Endothelial cell of umbilical vein (primary cell): ENCODE measurements around the gene MGP. TPM values are rescaled to one million over a fixed set of nuclear protein-coding genes. Genes with fewer than 3 reads are reported as not detected.

Experiments
- BruUV-seq: library from RNA; stranded (reverse); fragments of 400-500 nt; replicated peaks from 2 replicates; lab custom pipeline; 2021; lab: Mats Ljungman, UMichigan
- CTCF ChIA-PET: fragments of 300-600, 350-600 bp; sonication (Branson Sonifier 250); formaldehyde crosslinking; loops from one replicate; lab custom pipeline; 2021; ENCODE audit warnings: antibody characterized with exemption, inconsistent platforms; lab: Charles Lee
- POLR2A ChIA-PET: fragments of 300-600, 350-600 bp; sonication (Branson Sonifier 250); formaldehyde crosslinking; loops from one replicate; lab custom pipeline; 2021; ENCODE audit warnings: antibody characterized with exemption, inconsistent platforms; lab: Charles Lee
- DNase-seq: peaks from one replicate; pipeline ENCODE4 v3.0.0-alpha.2; 2011; ENCODE audit warnings: low read depth, low spot score
- FAIRE-seq: peaks from 2 replicates; lab custom pipeline; 2011; peaks lifted over from hg19 to GRCh38; lab: Jason Lieb, UNC
- H2AFZ ChIP-seq: 2 replicates; pipeline ENCODE4 v1.6.0; 2012; ENCODE audit warnings: low read depth, low read length, control low read depth, inconsistent platforms
- H3K27ac ChIP-seq: 2 replicates; pipeline ENCODE4 v1.5.1; 2011; ENCODE audit warnings: low read depth, mild to moderate bottlenecking, control low read depth, low read length, moderate library complexity; ENCODE audit not compliant: insufficient read depth
- H3K27me3 ChIP-seq, 2 experiments: 2 replicates each; pipeline versions ENCODE4 v1.6.0 to v1.6.1; 2011; ENCODE audit warnings: low read length in 2 of 2, mixed read lengths in 1 of 2; ENCODE audit not compliant: control insufficient read depth in 2 of 2, insufficient read depth in 2 of 2
- H3K36me3 ChIP-seq, 2 experiments: 2 replicates in 1 of 2; 3 replicates in 1 of 2; pipeline ENCODE4 v1.5.1; 2011; ENCODE audit warnings: low read length in 2 of 2, mild to moderate bottlenecking in 1 of 2, moderate library complexity in 1 of 2; ENCODE audit not compliant: control insufficient read depth in 2 of 2, insufficient read depth in 2 of 2; ENCODE audit errors: extremely low read depth in 1 of 2
- H3K4me1 ChIP-seq: 3 replicates; pipeline ENCODE4 v1.5.1; 2011; ENCODE audit warnings: mild to moderate bottlenecking, low read length; ENCODE audit not compliant: control insufficient read depth, insufficient read depth; ENCODE audit errors: extremely low read depth
- H3K4me2 ChIP-seq: 2 replicates; pipeline ENCODE4 v1.6.1; 2011; ENCODE audit warnings: low read length, control low read depth, mixed read lengths; ENCODE audit not compliant: insufficient read depth
- H3K4me3 ChIP-seq, 3 experiments: fragments of 200-600 bp in 1 of 3; sonication (generic), shearing (Covaris generic) in 1 of 3; replicated peaks in 1 of 3; 2 replicates each; pipeline ENCODE4 v1.5.1; 2011 to 2016; ENCODE audit warnings: control low read depth in 3 of 3, low read length in 3 of 3, mild to moderate bottlenecking in 2 of 3, inconsistent platforms in 1 of 3, low read depth in 1 of 3, moderate library complexity in 1 of 3; ENCODE audit not compliant: insufficient read depth in 1 of 3
- H3K79me2 ChIP-seq: 2 replicates; pipeline ENCODE4 v1.6.0; 2012; ENCODE audit warnings: low read length, inconsistent platforms; ENCODE audit not compliant: control insufficient read depth, insufficient read depth
- H3K9ac ChIP-seq: replicated peaks from 2 replicates; pipeline ENCODE3; 2011; ENCODE audit warnings: low read length, control low read depth; ENCODE audit not compliant: insufficient read depth; ENCODE audit errors: extremely low read depth
- H3K9me1 ChIP-seq: replicated peaks from 3 replicates; pipeline ENCODE4 v1.6.0; 2011; ENCODE audit warnings: mild to moderate bottlenecking, low read length; ENCODE audit not compliant: control insufficient read depth, insufficient read depth; ENCODE audit errors: extremely low read depth
- H3K9me3 ChIP-seq: replicated peaks from 2 replicates; pipeline ENCODE4 v1.5.1; 2012; ENCODE audit warnings: low read length, inconsistent platforms; ENCODE audit not compliant: control insufficient read depth, insufficient read depth
- H4K20me1 ChIP-seq: replicated peaks from 2 replicates; pipeline ENCODE3; 2011; ENCODE audit warnings: mild to moderate bottlenecking, low read length; ENCODE audit not compliant: control insufficient read depth, insufficient read depth; ENCODE audit errors: extremely low read depth
- EZH2 ChIP-seq: IDR thresholded peaks from 2 replicates; pipeline ENCODE4 v1.6.1; 2012; ENCODE audit warnings: borderline replicate concordance, low read depth, mild to moderate bottlenecking, moderate library complexity, low read length, inconsistent platforms; ENCODE audit not compliant: severe bottlenecking
- FOS ChIP-seq: IDR thresholded peaks from 2 replicates; pipeline ENCODE4 v1.6.1; 2011; ENCODE audit warnings: mild to moderate bottlenecking, low read length, moderate library complexity, borderline replicate concordance; ENCODE audit not compliant: insufficient read depth
- GATA2 ChIP-seq: IDR thresholded peaks from 2 replicates; pipeline ENCODE4 v1.7.0; 2011; ENCODE audit warnings: low read depth, mild to moderate bottlenecking, moderate library complexity, mixed read lengths, low read length; ENCODE audit not compliant: insufficient read length, insufficient read depth
- JUN ChIP-seq: IDR thresholded peaks from 2 replicates; pipeline ENCODE4 v1.6.1; 2011; ENCODE audit warnings: borderline replicate concordance, low read depth; ENCODE audit not compliant: insufficient read length, insufficient read depth
- POLR2AphosphoS5 ChIP-seq: IDR thresholded peaks from 2 replicates; pipeline ENCODE4 v1.6.1; 2012; ENCODE audit warnings: low read depth, mild to moderate bottlenecking, control low read depth, low read length, moderate library complexity; ENCODE audit not compliant: insufficient read depth
- dilution Hi-C: fragments of 300-500 bp; cut with MboI; formaldehyde crosslinking; loops from one replicate; pipeline ENCODE4 v1.15.0; 2019; ENCODE audit warnings: low sequenced_read_pairs; ENCODE audit not compliant: extremely low pct_ligation_motif_present
- intact Hi-C: fragments of 100-400 bp; cut with micrococcal nuclease; formaldehyde crosslinking; loops from one replicate; pipeline ENCODE4 v1.10.0; 2022
- polyA plus RNA-seq, 4 experiments: library from polyadenylated mRNA; depleted of rRNA in 3 of 4; stranded (reverse) in 3 of 4; unstranded in 1 of 4; fragments of >200 nt; gene quantifications; 2 replicates each; pipeline versions ENCODE4 v1.2.1 to v1.2.3, GENCODE V29; 2011 to 2012; ENCODE audit warnings: missing spikeins in 1 of 4
- total RNA-seq: library from RNA; stranded (reverse); gene quantifications from 2 replicates; pipeline ENCODE4 v1.2.3, GENCODE V29; 2021
- TF ChIP-seq, protein P1 (sequence below): IDR thresholded peaks from 2 replicates; pipeline ENCODE4 v1.6.1; 2011; ENCODE audit not compliant: insufficient read depth, insufficient read length
- TF ChIP-seq, protein P2 (sequence below), 2 donors: IDR thresholded peaks; 1 replicate in 1 of 2; 2 replicates in 1 of 2; pipeline ENCODE4 v1.5.1; 2011; ENCODE audit warnings: low read length in 2 of 2, mild to moderate bottlenecking in 2 of 2, moderate library complexity in 2 of 2, control low read depth in 1 of 2, inconsistent platforms in 1 of 2, low read depth in 1 of 2; ENCODE audit not compliant: insufficient read depth in 1 of 2; ENCODE audit errors: extremely low read depth in 1 of 2

The MGP gene
- total and polyA plus RNA-seq, 2 donors (not counting 3 experiments of a cell fraction or from before 2014, with no cell fraction given), result 284 to 479 TPM

DNA sequence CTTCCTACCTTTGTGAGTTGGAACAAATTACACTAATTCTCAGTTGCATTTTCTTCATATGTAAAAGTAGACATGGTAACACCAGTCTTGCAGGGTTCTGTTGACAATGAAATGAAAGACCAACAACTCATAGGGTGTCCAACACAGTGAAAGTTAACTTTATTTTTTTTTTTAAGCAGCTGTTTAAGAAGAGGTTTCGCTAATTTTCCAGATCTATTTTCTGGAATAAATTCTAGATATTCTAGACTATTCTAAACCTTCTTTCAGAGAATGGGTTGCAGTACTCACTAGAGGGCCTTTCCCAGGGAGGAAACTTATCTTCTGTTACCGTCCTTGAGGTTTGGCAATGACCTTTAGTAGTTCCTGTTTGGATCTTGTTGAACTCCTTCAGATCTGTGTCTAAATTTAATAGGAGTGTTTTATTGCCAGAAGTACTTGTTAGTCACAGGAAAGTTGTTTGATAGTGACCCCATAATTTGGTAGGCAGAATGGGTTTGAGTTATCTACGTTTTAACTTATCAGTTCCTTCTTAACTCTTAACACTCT is 39.5 kb downstream of the MGP start:
- Histone ChIP-seq H3K4me3 (no peak overlapping the region), H3K9me3 (no peaks in the 10 kb centered on the region), H3K36me3 (no peaks in the 10 kb centered on the region), H3K27me3 (no peaks in the 10 kb centered on the region), H3K79me2 (peaks cover 7% of the 10 kb centered on the region), H4K20me1 (no peaks in the 10 kb centered on the region), H2AFZ (peak overlapping the region; percentile 7), H3K9me1 (no peaks in the 10 kb centered on the region), H3K4me1 (peaks cover 65% of the 10 kb centered on the region), H3K27ac (no peak overlapping the region), H3K4me2 (peak overlapping the region; percentile 19), H3K9ac (no peak overlapping the region)
- CTCF ChIA-PET, result interaction anchor here (0.7 to 7.4 kb wide), 20 partner anchors 10 to 381 kb away, joined by 3 to 97 read pairs (median 4); partner anchors contain the start of genes ARHGDIB and RERG
- intact Hi-C loops, result no loop called here
- POLR2A ChIA-PET, result no interaction called here
- TF ChIP-seq FOS, result no peak
- no peak for TF ChIP-seq EZH2
- TF ChIP-seq, protein P1, sequence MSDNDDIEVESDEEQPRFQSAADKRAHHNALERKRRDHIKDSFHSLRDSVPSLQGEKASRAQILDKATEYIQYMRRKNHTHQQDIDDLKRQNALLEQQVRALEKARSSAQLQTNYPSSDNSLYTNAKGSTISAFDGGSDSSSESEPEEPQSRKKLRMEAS, result no peak
- peak; percentile 47 for TF ChIP-seq GATA2
- no peak for TF ChIP-seq JUN
- FAIRE-seq, result no peak
- BruUV-seq, result no TSS peak
- DNase-seq, result peak; percentile 73
- dilution Hi-C loops, result no loop called here

DNA sequence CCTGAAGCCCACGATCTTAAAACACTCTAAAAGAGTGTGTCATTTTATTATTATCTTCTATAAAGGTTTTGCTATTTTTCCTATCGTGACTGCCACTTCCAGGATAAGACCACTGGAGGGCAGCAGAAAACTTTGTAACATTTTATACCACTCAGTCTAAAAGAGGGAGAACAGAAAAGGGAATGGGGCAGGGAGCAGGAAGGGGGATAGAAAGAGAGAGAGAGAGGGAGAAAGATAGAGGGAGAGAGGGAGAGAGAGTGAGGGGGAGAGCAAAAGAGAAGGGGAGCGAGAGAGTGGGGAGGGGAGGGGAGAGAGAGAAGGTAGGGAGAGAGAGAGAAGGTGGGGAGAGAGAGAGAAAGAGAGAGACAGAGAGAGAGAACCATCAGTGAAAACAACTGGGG is 40.3 kb downstream of the MGP start:
- CTCF ChIA-PET, result interaction anchor here (0.7 to 7.4 kb wide), 16 partner anchors 11 to 382 kb away, joined by 3 to 97 read pairs (median 6); partner anchors contain the start of genes ARHGDIB and RERG
- no peaks in the 10 kb centered on the region for H4K20me1 ChIP-seq
- no peak for TF ChIP-seq JUN
- TF ChIP-seq POLR2AphosphoS5, result no peak
- TF ChIP-seq, protein P2, sequence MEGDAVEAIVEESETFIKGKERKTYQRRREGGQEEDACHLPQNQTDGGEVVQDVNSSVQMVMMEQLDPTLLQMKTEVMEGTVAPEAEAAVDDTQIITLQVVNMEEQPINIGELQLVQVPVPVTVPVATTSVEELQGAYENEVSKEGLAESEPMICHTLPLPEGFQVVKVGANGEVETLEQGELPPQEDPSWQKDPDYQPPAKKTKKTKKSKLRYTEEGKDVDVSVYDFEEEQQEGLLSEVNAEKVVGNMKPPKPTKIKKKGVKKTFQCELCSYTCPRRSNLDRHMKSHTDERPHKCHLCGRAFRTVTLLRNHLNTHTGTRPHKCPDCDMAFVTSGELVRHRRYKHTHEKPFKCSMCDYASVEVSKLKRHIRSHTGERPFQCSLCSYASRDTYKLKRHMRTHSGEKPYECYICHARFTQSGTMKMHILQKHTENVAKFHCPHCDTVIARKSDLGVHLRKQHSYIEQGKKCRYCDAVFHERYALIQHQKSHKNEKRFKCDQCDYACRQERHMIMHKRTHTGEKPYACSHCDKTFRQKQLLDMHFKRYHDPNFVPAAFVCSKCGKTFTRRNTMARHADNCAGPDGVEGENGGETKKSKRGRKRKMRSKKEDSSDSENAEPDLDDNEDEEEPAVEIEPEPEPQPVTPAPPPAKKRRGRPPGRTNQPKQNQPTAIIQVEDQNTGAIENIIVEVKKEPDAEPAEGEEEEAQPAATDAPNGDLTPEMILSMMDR (IDR thresholded peaks at IDR 0.05; ENCODE audit: extremely low read depth in 1 of 2, insufficient read depth in 1 of 2, low read depth in 1 of 2, low read length in 2 of 2), result peak; percentile 55 to 61
- H3K4me1 ChIP-seq, result peaks cover 68% of the 10 kb centered on the region
- POLR2A ChIA-PET, result no interaction called here
- BruUV-seq, result no TSS peak
- dilution Hi-C loops, result no loop called here
- no peaks in the 10 kb centered on the region for H3K9me1 ChIP-seq
- peaks cover 15% of the 10 kb centered on the region for H3K79me2 ChIP-seq
- H3K9ac ChIP-seq, result no peak overlapping the region
- intact Hi-C loops, result loop anchor here (1.0 to 2.0 kb wide), 12 partner anchors 34 to 424 kb away; partner anchors contain the start of genes ARHGDIB, C12orf60, RERG and WBP11
- FAIRE-seq (peak; percentile 47), DNase-seq (peak; percentile 81)
- H3K4me3 ChIP-seq, result no peak overlapping the region
- H3K9me3 ChIP-seq, result no peaks in the 10 kb centered on the region
- no peaks in the 10 kb centered on the region for H3K27me3 ChIP-seq
- peaks cover 0 to 5% of the 10 kb centered on the region in 2 experiments for H3K36me3 ChIP-seq
- peak overlapping the region; percentile 72 for H2AFZ ChIP-seq
- H3K4me2 ChIP-seq, result no peak overlapping the region
- H3K27ac ChIP-seq, result no peak overlapping the region
